Measurements from ENCODE around the gene PARD3. TPM values are rescaled to one million over a fixed set of nuclear protein-coding genes. Genes with fewer than 3 reads are reported as not detected.
A peak's percentile ranks its signal among the peaks of the same experiment; 100 is the strongest.

The PARD3 gene
- total and polyA plus RNA-seq, 2 experiments from 2014 or later, result 6.3 to 21.2 TPM

- no peak for TF ChIP-seq EZH2 (IDR thresholded peaks at IDR 0.05; ENCODE audit: insufficient read depth, poor library complexity, severe bottlenecking)
- no peak for TF ChIP-seq EZH2phosphoT487 (IDR thresholded peaks at IDR 0.05; ENCODE audit: insufficient read depth, low read depth)
- no peaks in the 10 kb centered on the region for H4K20me1 ChIP-seq (ENCODE audit: insufficient read depth)
- 0 out of 2 replicates have a peak, but pooled peaks cover 3% of the 10 kb centered on the region for H3K36me3 ChIP-seq (ENCODE audit: low read depth)
- no peaks in the 10 kb centered on the region for H3K4me1 ChIP-seq (ENCODE audit: insufficient read depth)
- no peaks in the 10 kb centered on the region for H3F3A ChIP-seq (ENCODE audit: insufficient read depth)
- no peak overlapping the region for H3K4me2 ChIP-seq (ENCODE audit: unreplicated experiment)
- no peak overlapping the region for H2AFZ ChIP-seq
- in situ Hi-C loops (cut with MboI), result no loop called here
- DNase-seq, result no peak
- H3K9me2 ChIP-seq (ENCODE audit: insufficient read depth), result no peaks in the 10 kb centered on the region
- H3K9ac ChIP-seq, result no peak overlapping the region
- 94 to 98% methylated on average over 3 of the region's 3 CpGs for WGBS, 2 experiments (ENCODE audit: low coverage in 1 of 2, low lambda C conversion rate in 2 of 2, missing lambda C conversion rate in 2 of 2)
- H3K27me3 ChIP-seq (replicated peaks; ENCODE audit: insufficient read depth), result no peaks in the 10 kb centered on the region
- H3K9me3 ChIP-seq (ENCODE audit: low read depth), result no peaks in the 10 kb centered on the region
- H3K27ac ChIP-seq, result no peak overlapping the region
- H3K4me3 ChIP-seq, result no peak overlapping the region
- H3K79me2 ChIP-seq (ENCODE audit: insufficient read depth), result no peaks in the 10 kb centered on the region
These were observed 315.4 kb downstream of the PARD3 start for GRCh38 chr10:34499612-34500279.

GRCh38 chr10:34498821-34499220 is 316.3 kb downstream of the PARD3 start:
- TF ChIP-seq EZH2 (IDR thresholded peaks at IDR 0.05; ENCODE audit: insufficient read depth, poor library complexity, severe bottlenecking) (no peak), EZH2phosphoT487 (IDR thresholded peaks at IDR 0.05; ENCODE audit: insufficient read depth, low read depth) (no peak)
- Histone ChIP-seq H3K9ac (no peak overlapping the region), H3K36me3 (ENCODE audit: low read depth) (0 out of 2 replicates have a peak, but pooled peaks cover 3% of the 10 kb centered on the region), H3K4me1 (ENCODE audit: insufficient read depth) (no peaks in the 10 kb centered on the region), H3K79me2 (ENCODE audit: insufficient read depth) (no peaks in the 10 kb centered on the region), H3K4me3 (no peak overlapping the region), H2AFZ (no peak overlapping the region), H3K9me3 (ENCODE audit: low read depth) (no peaks in the 10 kb centered on the region), H3K4me2 (ENCODE audit: unreplicated experiment) (no peak overlapping the region), H3F3A (ENCODE audit: insufficient read depth) (no peaks in the 10 kb centered on the region), H4K20me1 (ENCODE audit: insufficient read depth) (no peaks in the 10 kb centered on the region), H3K9me2 (ENCODE audit: insufficient read depth) (no peaks in the 10 kb centered on the region), H3K27me3 (replicated peaks; ENCODE audit: insufficient read depth) (no peaks in the 10 kb centered on the region), H3K27ac (no peak overlapping the region)
- 93 to 96% methylated on average over 1 of the region's 1 CpG for WGBS, 2 experiments (ENCODE audit: low coverage in 1 of 2, low lambda C conversion rate in 2 of 2, missing lambda C conversion rate in 2 of 2)
- peak; percentile 12 for DNase-seq
- in situ Hi-C loops (cut with MboI), result no loop called here

GRCh38 chr10:34495938-34496337 is 319.2 kb downstream of the PARD3 start:
- H3K79me2 ChIP-seq (ENCODE audit: insufficient read depth), result no peaks in the 10 kb centered on the region
- H3K4me2 ChIP-seq (ENCODE audit: unreplicated experiment), result no peak overlapping the region
- no peaks in the 10 kb centered on the region for H3K9me2 ChIP-seq (ENCODE audit: insufficient read depth)
- H4K20me1 ChIP-seq (ENCODE audit: insufficient read depth), result no peaks in the 10 kb centered on the region
- no peak for DNase-seq
- TF ChIP-seq EZH2phosphoT487 (IDR thresholded peaks at IDR 0.05; ENCODE audit: insufficient read depth, low read depth) (no peak), EZH2 (IDR thresholded peaks at IDR 0.05; ENCODE audit: insufficient read depth, poor library complexity, severe bottlenecking) (no peak)
- H3K4me3 ChIP-seq, result no peak overlapping the region
- no peaks in the 10 kb centered on the region for H3K9me3 ChIP-seq (ENCODE audit: low read depth)
- no peaks in the 10 kb centered on the region for H3F3A ChIP-seq (ENCODE audit: insufficient read depth)
- no peak overlapping the region for H3K27ac ChIP-seq
- no peaks in the 10 kb centered on the region for H3K4me1 ChIP-seq (ENCODE audit: insufficient read depth)
- H2AFZ ChIP-seq, result no peak overlapping the region
- WGBS, 2 experiments (ENCODE audit: low coverage in 1 of 2, low lambda C conversion rate in 2 of 2, missing lambda C conversion rate in 2 of 2), result 48 to 50% methylated on average over 2 of the region's 2 CpGs
- H3K36me3 ChIP-seq (ENCODE audit: low read depth), result 0 out of 2 replicates have a peak, but pooled peaks cover 3% of the 10 kb centered on the region
- in situ Hi-C loops (cut with MboI), result no loop called here
- no peak overlapping the region for H3K9ac ChIP-seq
- no peaks in the 10 kb centered on the region for H3K27me3 ChIP-seq (replicated peaks; ENCODE audit: insufficient read depth)

GRCh38 chr10:34494012-34494411 is 321.1 kb downstream of the PARD3 start:
- Histone ChIP-seq H3K9ac (no peak overlapping the region), H3K36me3 (ENCODE audit: low read depth) (0 out of 2 replicates have a peak, but pooled peaks cover 3% of the 10 kb centered on the region), H3K27ac (no peak overlapping the region), H3K9me2 (ENCODE audit: insufficient read depth) (no peaks in the 10 kb centered on the region), H3K4me2 (ENCODE audit: unreplicated experiment) (no peak overlapping the region), H3K9me3 (ENCODE audit: low read depth) (no peaks in the 10 kb centered on the region), H3K79me2 (ENCODE audit: insufficient read depth) (no peaks in the 10 kb centered on the region), H4K20me1 (ENCODE audit: insufficient read depth) (no peaks in the 10 kb centered on the region), H3K4me3 (no peak overlapping the region), H3F3A (ENCODE audit: insufficient read depth) (0 out of 2 replicates have a peak, but pooled peaks cover 9% of the 10 kb centered on the region), H2AFZ (no peak overlapping the region), H3K27me3 (replicated peaks; ENCODE audit: insufficient read depth) (no peaks in the 10 kb centered on the region), H3K4me1 (ENCODE audit: insufficient read depth) (0 out of 2 replicates have a peak, but pooled peaks cover 10% of the 10 kb centered on the region)
- peak; percentile 21 for DNase-seq
- 93 to 95% methylated on average over 5 of the region's 5 CpGs for WGBS, 2 experiments (ENCODE audit: low coverage in 1 of 2, low lambda C conversion rate in 2 of 2, missing lambda C conversion rate in 2 of 2)
- TF ChIP-seq EZH2phosphoT487 (IDR thresholded peaks at IDR 0.05; ENCODE audit: insufficient read depth, low read depth) (no peak), EZH2 (IDR thresholded peaks at IDR 0.05; ENCODE audit: insufficient read depth, poor library complexity, severe bottlenecking) (no peak)
- in situ Hi-C loops (cut with MboI), result no loop called here
